Stomach (tissue), 9 donors: ENCODE data around the gene ADGRA1. TPM values are rescaled to one million over a fixed set of nuclear protein-coding genes. Genes with fewer than 3 reads are reported as not detected.

Source experiments
- DNase-seq, 2 donors: peaks; one replicate each; pipeline versions ENCODE4 v3.0.0 to v3.0.0-alpha.2; 2013 to 2019
- H3K27ac ChIP-seq, 5 donors: fragments of 200-600 bp in 4 of 5; sonication (generic) in 4 of 5; one replicate each; pipeline ENCODE4 v1.5.1; 2013 to 2019; ENCODE audit warnings: mild to moderate bottlenecking in 1 of 5, moderate library complexity in 1 of 5
- H3K27me3 ChIP-seq, 3 donors: fragments of 200-600 bp; sonication (generic); one replicate each; pipeline ENCODE4 v1.5.1; 2017 to 2019; ENCODE audit warnings: mixed run types in 1 of 3
- H3K36me3 ChIP-seq, 4 donors: fragments of 200-600 bp; sonication (generic); 1 replicate in 3 of 4; 2 replicates in 1 of 4; pipeline ENCODE4 v1.5.1; 2016 to 2019
- H3K4me1 ChIP-seq, 4 donors: fragments of 200-600 bp; sonication (generic); one replicate each; pipeline ENCODE4 v1.5.1; 2016 to 2019
- H3K4me3 ChIP-seq, 4 donors: fragments of 200-600 bp; sonication (generic) in 3 of 4; one replicate each; pipeline ENCODE4 v1.5.1; 2016 to 2019; ENCODE audit warnings: mild to moderate bottlenecking in 1 of 4
- H3K9me3 ChIP-seq, 4 donors: fragments of 200-600 bp; sonication (generic); one replicate each; pipeline ENCODE4 v1.5.1; 2016 to 2019
- CTCF ChIP-seq, 7 experiments: fragments of 450-650 bp in 4 of 7; fragments of 200-600 bp in 3 of 7; sonication (generic) in 3 of 7; IDR thresholded peaks; one replicate each; pipeline ENCODE4 v1.5.1; 2016 to 2019; ENCODE audit warnings: antibody characterized with exemption in 7 of 7, control low read depth in 2 of 7, mild to moderate bottlenecking in 1 of 7
- EP300 ChIP-seq: sonication (generic); formaldehyde crosslinking; IDR thresholded peaks from one replicate; pipeline ENCODE4 v1.6.1; 2017; ENCODE audit warnings: antibody characterized with exemption
- POLR2A ChIP-seq, 4 donors: fragments of 450-650 bp; IDR thresholded peaks; one replicate each; pipeline ENCODE4 v1.6.1; 2016; ENCODE audit warnings: antibody characterized with exemption in 4 of 4, control low read depth in 2 of 4, mild to moderate bottlenecking in 1 of 4, moderate library complexity in 1 of 4
- POLR2AphosphoS5 ChIP-seq, 3 donors: sonication (generic); formaldehyde crosslinking; IDR thresholded peaks; one replicate each; pipeline ENCODE4 v1.6.1; 2016; ENCODE audit warnings: antibody characterized with exemption in 3 of 3
- WGBS, 5 donors: extraction: QIAGEN DNeasy Blood & Tissue Kit in 3 of 5; methylation state at CpG; one replicate each; pipeline versions ENCODE4 v1.1.5 to v1.1.7; 2013 to 2018; 5-methylcytosine and 5-hydroxymethylcytosine counted together
- intact Hi-C: fragments of 100-400 bp; cut with DNase I; formaldehyde crosslinking; loops from one replicate; pipeline ENCODE4 v1.15.1; 2023; ENCODE audit warnings: low total_unique reads
- polyA plus RNA-seq, 3 donors: library from polyadenylated mRNA; stranded (reverse); fragments of 200-250 nt; gene quantifications; one replicate each; pipeline ENCODE4 v1.2.3, GENCODE V29; 2013
- total RNA-seq, 5 donors: library from RNA; depleted of rRNA; stranded (reverse); fragments of >200 nt; gene quantifications; one replicate each; pipeline versions ENCODE4 v1.1.0 to v1.2.3, GENCODE V29; 2014 to 2016
- donor health status: healthy with polysubstance abuse.
- donor health status: Bipolar disorder and iron deficiency.
- donor health status: healthy.

The ADGRA1 gene
- total and polyA plus RNA-seq, 8 donors: under 0.01 to 0.73 (median 0.14) TPM; not detected in 5

- TF ChIP-seq POLR2AphosphoS5 (IDR thresholded peaks at IDR 0.05): no peak
- TF ChIP-seq CTCF (IDR thresholded peaks at IDR 0.05): no peak
- no peak for TF ChIP-seq EP300
- TF ChIP-seq POLR2A (IDR thresholded peaks at IDR 0.05): no peak
- Histone ChIP-seq H3K27ac (no peak overlapping the region), H3K36me3 (no peaks in the 10 kb centered on the region), H3K27me3 (peaks cover 0 to 92% (median 35%) of the 10 kb centered on the region in 3 donors), H3K4me1 (peaks cover 0 to 8% (median 4%) of the 10 kb centered on the region in 4 donors), H3K4me3 (no peak overlapping the region), H3K9me3 (peaks cover 0 to 12% (median 7%) of the 10 kb centered on the region in 4 donors)
- 70 to 78% (median 75%) methylated on average over 24 of the region's 24 CpGs for WGBS, 5 donors
- intact Hi-C loops: no loop called here
- no peak for DNase-seq
Observed at GRCh38 chr10:133142523-133143199, 54.9 kb downstream of the ADGRA1 start.

GRCh38 chr10:133143200-133143533 lies 55.4 kb downstream of the ADGRA1 start:
- Histone ChIP-seq H3K27ac (no peak overlapping the region), H3K36me3 (no peaks in the 10 kb centered on the region), H3K4me1 (peaks cover 0 to 8% (median 4%) of the 10 kb centered on the region in 4 donors), H3K4me3 (no peak overlapping the region), H3K9me3 (peaks cover 0 to 16% (median 11%) of the 10 kb centered on the region in 4 donors), H3K27me3 (peaks cover 0 to 92% (median 40%) of the 10 kb centered on the region in 3 donors)
- intact Hi-C loops: no loop called here
- WGBS, 5 donors: 31 to 38% (median 37%) methylated on average over 10 of the region's 10 CpGs
- DNase-seq: peak in 1 of 2 donors; percentile 11
- no peak for TF ChIP-seq EP300
- no peak for TF ChIP-seq CTCF (IDR thresholded peaks at IDR 0.05)
- TF ChIP-seq POLR2AphosphoS5 (IDR thresholded peaks at IDR 0.05): no peak
- no peak for TF ChIP-seq POLR2A (IDR thresholded peaks at IDR 0.05)

GRCh38 chr10:133143546-133143945 lies 55.8 kb downstream of the ADGRA1 start:
- H3K4me3 ChIP-seq: no peak overlapping the region
- intact Hi-C loops: no loop called here
- peaks cover 0 to 20% (median 15%) of the 10 kb centered on the region in 4 donors for H3K9me3 ChIP-seq
- H3K4me1 ChIP-seq: peaks cover 0 to 8% (median 4%) of the 10 kb centered on the region in 4 donors
- no peak for TF ChIP-seq EP300
- no peak for TF ChIP-seq CTCF (IDR thresholded peaks at IDR 0.05)
- no peak for TF ChIP-seq POLR2AphosphoS5 (IDR thresholded peaks at IDR 0.05)
- TF ChIP-seq POLR2A (IDR thresholded peaks at IDR 0.05): no peak
- H3K27ac ChIP-seq: no peak overlapping the region
- peak in 1 of 2 donors; percentile 5 for DNase-seq
- H3K27me3 ChIP-seq: peaks cover 0 to 94% (median 44%) of the 10 kb centered on the region in 3 donors
- no peaks in the 10 kb centered on the region for H3K36me3 ChIP-seq
- 43 to 51% (median 44%) methylated on average over 9 of the region's 9 CpGs for WGBS, 5 donors

GRCh38 chr10:133144771-133145170 lies 57.0 kb downstream of the ADGRA1 start:
- Histone ChIP-seq H3K4me1 (peaks cover 0 to 8% (median 4%) of the 10 kb centered on the region in 4 donors), H3K27me3 (peaks cover 0 to 97% (median 45%) of the 10 kb centered on the region in 3 donors), H3K9me3 (peaks cover 0 to 22% (median 17%) of the 10 kb centered on the region in 4 donors), H3K36me3 (no peaks in the 10 kb centered on the region), H3K4me3 (no peak overlapping the region), H3K27ac (no peak overlapping the region)
- WGBS, 5 donors: 81 to 90% (median 86%) methylated on average over 7 of the region's 7 CpGs
- no peak for DNase-seq
- intact Hi-C loops: no loop called here
- TF ChIP-seq CTCF (IDR thresholded peaks at IDR 0.05): no peak
- TF ChIP-seq POLR2A (IDR thresholded peaks at IDR 0.05): no peak
- no peak for TF ChIP-seq EP300
- no peak for TF ChIP-seq POLR2AphosphoS5 (IDR thresholded peaks at IDR 0.05)
